ENCODE data around the gene DUSP15.

DNA sequence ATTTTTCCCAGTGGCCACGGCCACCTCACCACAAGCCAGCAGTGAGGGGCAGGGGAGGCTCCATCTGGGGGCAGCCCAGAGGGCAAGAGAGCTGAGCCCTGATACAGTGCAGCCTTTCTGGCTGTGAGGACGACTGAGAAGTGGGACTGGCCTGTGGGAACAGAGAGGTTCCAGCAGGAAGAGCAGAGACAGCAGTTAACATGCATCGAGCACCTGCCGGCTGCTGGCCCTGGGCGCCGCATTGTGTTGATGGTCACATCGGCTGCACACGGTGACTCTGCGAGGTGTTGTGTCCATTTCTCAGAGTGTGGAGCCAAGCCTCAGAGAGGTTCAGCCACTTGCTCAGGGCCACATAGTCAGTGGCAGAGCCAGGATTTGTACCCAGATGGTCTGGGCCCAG is 34.8 kb downstream of the DUSP15 start:
- TF ChIP-seq POLR2A (IDR thresholded peaks at IDR 0.05): no peak
- TF ChIP-seq, protein P1, sequence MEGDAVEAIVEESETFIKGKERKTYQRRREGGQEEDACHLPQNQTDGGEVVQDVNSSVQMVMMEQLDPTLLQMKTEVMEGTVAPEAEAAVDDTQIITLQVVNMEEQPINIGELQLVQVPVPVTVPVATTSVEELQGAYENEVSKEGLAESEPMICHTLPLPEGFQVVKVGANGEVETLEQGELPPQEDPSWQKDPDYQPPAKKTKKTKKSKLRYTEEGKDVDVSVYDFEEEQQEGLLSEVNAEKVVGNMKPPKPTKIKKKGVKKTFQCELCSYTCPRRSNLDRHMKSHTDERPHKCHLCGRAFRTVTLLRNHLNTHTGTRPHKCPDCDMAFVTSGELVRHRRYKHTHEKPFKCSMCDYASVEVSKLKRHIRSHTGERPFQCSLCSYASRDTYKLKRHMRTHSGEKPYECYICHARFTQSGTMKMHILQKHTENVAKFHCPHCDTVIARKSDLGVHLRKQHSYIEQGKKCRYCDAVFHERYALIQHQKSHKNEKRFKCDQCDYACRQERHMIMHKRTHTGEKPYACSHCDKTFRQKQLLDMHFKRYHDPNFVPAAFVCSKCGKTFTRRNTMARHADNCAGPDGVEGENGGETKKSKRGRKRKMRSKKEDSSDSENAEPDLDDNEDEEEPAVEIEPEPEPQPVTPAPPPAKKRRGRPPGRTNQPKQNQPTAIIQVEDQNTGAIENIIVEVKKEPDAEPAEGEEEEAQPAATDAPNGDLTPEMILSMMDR (IDR thresholded peaks at IDR 0.05): no peak
